WTC11 (cell line): ENCODE measurements around the gene RHBDL2. TPM values are rescaled to one million over a fixed set of nuclear protein-coding genes. Genes with fewer than 3 reads are reported as not detected.

ENCODE experiments used
- ATAC-seq: fragments of 200-7000 bp; cut with Tn5 transposase; 2 replicates; pipeline ENCODE4 v1.10.0; 2021; ENCODE audit warnings: mild to moderate bottlenecking, moderate library complexity
- CTCF ChIA-PET: fragments of 300-600 bp; sonication (Branson Sonifier 250); formaldehyde crosslinking; loops from one replicate; lab custom pipeline; 2021; ENCODE audit warnings: antibody characterized with exemption; lab: Charles Lee
- POLR2A ChIA-PET: fragments of 350-600 bp; sonication (Branson Sonifier 250); formaldehyde crosslinking; loops from one replicate; lab custom pipeline; 2021; ENCODE audit warnings: antibody characterized with exemption; lab: Charles Lee
- DNase-seq: peaks from one replicate; pipeline ENCODE4 v3.0.0; 2021; ENCODE audit warnings: low spot score
- H3K27ac Mint-ChIP-seq: 2 replicates; pipeline ENCODE4 v1.8.0; 2021; ENCODE audit warnings: mixed read lengths
- H3K27me3 Mint-ChIP-seq: 2 replicates; pipeline ENCODE4 v1.8.0; 2021; ENCODE audit warnings: low read depth, mild to moderate bottlenecking, moderate library complexity, mixed read lengths
- H3K36me3 Mint-ChIP-seq: 2 replicates; pipeline ENCODE4 v1.8.0; 2021; ENCODE audit warnings: mixed read lengths
- H3K4me1 Mint-ChIP-seq: 2 replicates; pipeline ENCODE4 v1.8.0; 2022; ENCODE audit warnings: mixed read lengths
- H3K4me3 Mint-ChIP-seq: 2 replicates; pipeline ENCODE4 v1.8.0; 2021; ENCODE audit warnings: mild to moderate bottlenecking, moderate library complexity, mixed read lengths
- H3K9me3 Mint-ChIP-seq: 2 replicates; pipeline ENCODE4 v1.8.0; 2021; ENCODE audit warnings: mixed read lengths
- ARID4B ChIP-seq: sonication (generic); formaldehyde crosslinking; IDR thresholded peaks from 2 replicates; pipeline ENCODE4 v1.8.0; 2023; ENCODE audit warnings: missing genetic modification reagents, mild to moderate bottlenecking, borderline replicate concordance
- ATF1 ChIP-seq: sonication (generic); formaldehyde crosslinking; IDR thresholded peaks from 2 replicates; pipeline ENCODE4 v1.8.1; 2023; ENCODE audit warnings: mild to moderate bottlenecking, moderate library complexity, missing genetic modification reagents
- ATF6 ChIP-seq: sonication (generic); formaldehyde crosslinking; IDR thresholded peaks from 2 replicates; pipeline ENCODE4 v1.8.1; 2023; ENCODE audit warnings: mild to moderate bottlenecking, missing genetic modification reagents
- CBFB ChIP-seq: sonication (generic); formaldehyde crosslinking; IDR thresholded peaks from 2 replicates; pipeline ENCODE4 v1.8.1; 2022; ENCODE audit warnings: mild to moderate bottlenecking, low read depth, missing genetic modification reagents
- CREB1 ChIP-seq: sonication (generic); formaldehyde crosslinking; IDR thresholded peaks from 2 replicates; pipeline ENCODE4 v1.8.0; 2023; ENCODE audit warnings: mild to moderate bottlenecking, missing genetic modification reagents
- EMX1 ChIP-seq: fragments of 250-450 bp; sonication (Bioruptor Pico); IDR thresholded peaks from 2 replicates; pipeline ENCODE4 v1.8.0; 2021; ENCODE audit warnings: mild to moderate bottlenecking
- GRHL2 ChIP-seq: fragments of 250-450 bp; sonication (Bioruptor Pico); IDR thresholded peaks from 2 replicates; pipeline ENCODE4 v1.8.0; 2022; ENCODE audit warnings: mild to moderate bottlenecking, moderate library complexity; ENCODE audit not compliant: insufficient replicate concordance, severe bottlenecking
- NFE2L1 ChIP-seq: sonication (generic); formaldehyde crosslinking; IDR thresholded peaks from 2 replicates; pipeline ENCODE4 v1.8.1; 2023; ENCODE audit warnings: missing genetic modification reagents
- NR3C1 ChIP-seq: sonication (generic); formaldehyde crosslinking; conservative IDR thresholded peaks from 2 replicates; pipeline ENCODE4 v1.8.1; 2023; ENCODE audit warnings: low read depth, mild to moderate bottlenecking, missing genetic modification reagents
- OVOL2 ChIP-seq: fragments of 250-450 bp; sonication (Bioruptor Pico); IDR thresholded peaks from 2 replicates; pipeline ENCODE4 v1.9.0; 2021; ENCODE audit warnings: mild to moderate bottlenecking, borderline replicate concordance
- PREB ChIP-seq: sonication (generic); formaldehyde crosslinking; IDR thresholded peaks from 2 replicates; pipeline ENCODE4 v1.8.1; 2022; ENCODE audit warnings: mild to moderate bottlenecking, missing genetic modification reagents, moderate library complexity, borderline replicate concordance
- SMAD4 ChIP-seq: sonication (generic); formaldehyde crosslinking; IDR thresholded peaks from 2 replicates; pipeline ENCODE4 v1.8.0; 2022; ENCODE audit warnings: mild to moderate bottlenecking, missing genetic modification reagents
- SOX15 ChIP-seq: fragments of 250-450 bp; sonication (Bioruptor Pico); IDR thresholded peaks from 2 replicates; pipeline ENCODE4 v1.9.0; 2021; ENCODE audit warnings: mild to moderate bottlenecking
- SP1 ChIP-seq: sonication (generic); formaldehyde crosslinking; conservative IDR thresholded peaks from 2 replicates; pipeline ENCODE4 v1.8.1; 2022; ENCODE audit warnings: missing genetic modification reagents
- TCF7 ChIP-seq: sonication (generic); formaldehyde crosslinking; IDR thresholded peaks from 2 replicates; pipeline ENCODE4 v1.8.0; 2022; ENCODE audit warnings: mild to moderate bottlenecking, low read depth, missing genetic modification reagents, moderate library complexity
- TEAD1 ChIP-seq: sonication (generic); formaldehyde crosslinking; IDR thresholded peaks from 2 replicates; pipeline ENCODE4 v1.8.0; 2022; ENCODE audit warnings: mild to moderate bottlenecking, missing genetic modification reagents
- TEAD4 ChIP-seq: sonication (generic); formaldehyde crosslinking; IDR thresholded peaks from 2 replicates; pipeline ENCODE4 v1.8.0; 2022; ENCODE audit warnings: mild to moderate bottlenecking, missing genetic modification reagents
- USF1 ChIP-seq: sonication (generic); formaldehyde crosslinking; IDR thresholded peaks from 2 replicates; pipeline ENCODE4 v1.8.0; 2022; ENCODE audit warnings: mild to moderate bottlenecking, missing genetic modification reagents
- USF2 ChIP-seq: sonication (generic); formaldehyde crosslinking; IDR thresholded peaks from 2 replicates; pipeline ENCODE4 v1.8.1; 2023; ENCODE audit warnings: mild to moderate bottlenecking, missing genetic modification reagents, moderate library complexity
- ZBTB43 ChIP-seq: sonication (generic); formaldehyde crosslinking; IDR thresholded peaks from 2 replicates; pipeline ENCODE4 v1.8.1; 2023; ENCODE audit warnings: mild to moderate bottlenecking, missing genetic modification reagents
- ZNF121 ChIP-seq: sonication (generic); formaldehyde crosslinking; IDR thresholded peaks from 2 replicates; pipeline ENCODE4 v1.8.0; 2023; ENCODE audit warnings: missing genetic modification reagents
- ZNF263 ChIP-seq: sonication (generic); formaldehyde crosslinking; IDR thresholded peaks from 2 replicates; pipeline ENCODE4 v1.8.1; 2022; ENCODE audit warnings: low read depth, mild to moderate bottlenecking, moderate library complexity, missing genetic modification reagents
- ZNF416 ChIP-seq: fragments of 250-450 bp; sonication (Bioruptor Pico); IDR thresholded peaks from 2 replicates; pipeline ENCODE4 v1.9.0; 2021; ENCODE audit warnings: mild to moderate bottlenecking, inconsistent platforms
- ZNF671 ChIP-seq: fragments of 250-450 bp; sonication (Bioruptor Pico); IDR thresholded peaks from 2 replicates; pipeline ENCODE4 v1.8.0; 2021; ENCODE audit warnings: mild to moderate bottlenecking
- total RNA-seq: library from RNA; stranded (reverse); gene quantifications from 3 replicates; pipeline ENCODE4 v1.2.3, GENCODE V29; 2021

RHBDL2 gene
- total RNA-seq, 1 experiment from 2014 or later: 0.26 TPM

GRCh38 chr1:38944547-38944946 is 2.9 kb upstream of the RHBDL2 start:
- peaks cover 17% of the 10 kb centered on the region for H3K9me3 Mint-ChIP-seq
- CTCF ChIA-PET: no interaction called here
- no peak overlapping the region for H3K4me3 Mint-ChIP-seq
- no peak overlapping the region for H3K27ac Mint-ChIP-seq
- peaks cover 10% of the 10 kb centered on the region for H3K36me3 Mint-ChIP-seq
- TF ChIP-seq USF2 (CRISPR knock-in tag): no peak
- no peak for TF ChIP-seq CREB1 (CRISPR knock-in tag)
- no peak for TF ChIP-seq ZNF416
- TF ChIP-seq TCF7 (CRISPR knock-in tag): no peak
- TF ChIP-seq PREB (CRISPR knock-in tag): no peak
- TF ChIP-seq EMX1 (CRISPR knock-in tag): no peak
- TF ChIP-seq SOX15 (CRISPR knock-in tag): no peak
- no peak for TF ChIP-seq ATF1
- no peak for TF ChIP-seq SMAD4 (CRISPR knock-in tag)
- TF ChIP-seq NR3C1 (CRISPR knock-in tag): no peak
- no peak for TF ChIP-seq ZNF121 (CRISPR knock-in tag)
- no peak for TF ChIP-seq SP1 (CRISPR knock-in tag)
- TF ChIP-seq TEAD4 (CRISPR knock-in tag): no peak
- no peak for TF ChIP-seq NFE2L1 (CRISPR knock-in tag)
- TF ChIP-seq ATF6 (CRISPR knock-in tag): no peak
- TF ChIP-seq OVOL2 (CRISPR knock-in tag): no peak
- peaks cover 16% of the 10 kb centered on the region for H3K4me1 Mint-ChIP-seq
- POLR2A ChIA-PET: no interaction called here
- ATAC-seq (no peak), DNase-seq (no peak)
- no peaks in the 10 kb centered on the region; the same call in 1 of the 2 replicates for H3K27me3 Mint-ChIP-seq

- H3K4me1 Mint-ChIP-seq: peaks cover 16% of the 10 kb centered on the region
- peaks cover 13% of the 10 kb centered on the region for H3K9me3 Mint-ChIP-seq
- H3K27ac Mint-ChIP-seq: no peak overlapping the region
- no peaks in the 10 kb centered on the region; the same call in 1 of the 2 replicates for H3K27me3 Mint-ChIP-seq
- ATAC-seq (no peak), DNase-seq (no peak)
- peaks cover 10% of the 10 kb centered on the region for H3K36me3 Mint-ChIP-seq
- POLR2A ChIA-PET: no interaction called here
- H3K4me3 Mint-ChIP-seq: no peak overlapping the region
- CTCF ChIA-PET: interaction anchor here (1.1 kb wide), 1 partner anchor 48 kb away, joined by 6 read pairs; no protein-coding TSS in a partner anchor
- no peak for TF ChIP-seq ZNF263 (CRISPR knock-in tag)
- TF ChIP-seq SMAD4 (CRISPR knock-in tag): no peak
- TF ChIP-seq EMX1 (CRISPR knock-in tag): no peak
- no peak for TF ChIP-seq ZNF121 (CRISPR knock-in tag)
- no peak for TF ChIP-seq TEAD1
- TF ChIP-seq ZNF671 (CRISPR knock-in tag): no peak
- no peak for TF ChIP-seq ARID4B (CRISPR knock-in tag)
- no peak for TF ChIP-seq ZBTB43 (CRISPR knock-in tag)
- TF ChIP-seq CBFB: no peak
- TF ChIP-seq USF1 (CRISPR knock-in tag): no peak
- no peak for TF ChIP-seq GRHL2
Observed at GRCh38 chr1:38942664-38943428, 1.2 kb upstream of the RHBDL2 start.
